ENCODE data around the gene MED16.

Gene MED16

DNA sequence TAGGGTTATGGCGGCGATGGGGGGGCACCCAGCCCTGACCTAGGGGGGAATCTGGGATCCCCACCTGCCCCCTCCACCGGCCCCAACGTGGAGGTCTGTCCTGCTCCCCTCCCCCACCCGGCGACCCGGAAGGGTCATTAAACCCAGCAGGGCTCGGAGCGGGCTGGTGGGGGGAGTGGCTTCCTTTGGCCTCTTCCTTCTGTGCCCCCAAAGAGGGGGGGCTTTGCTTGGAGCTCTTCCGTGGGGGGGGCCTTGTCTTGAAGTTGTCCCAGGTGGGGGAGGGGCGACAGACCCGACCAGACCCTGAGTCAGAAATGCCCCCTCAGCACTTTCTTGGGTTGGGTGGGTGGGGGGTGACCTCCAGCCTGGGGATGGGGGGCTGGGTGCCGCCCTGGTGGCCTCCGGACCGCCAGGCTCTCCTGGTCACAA, 34.4 kb upstream of the MED16 start:
- DNase-seq, result no peak

DNA sequence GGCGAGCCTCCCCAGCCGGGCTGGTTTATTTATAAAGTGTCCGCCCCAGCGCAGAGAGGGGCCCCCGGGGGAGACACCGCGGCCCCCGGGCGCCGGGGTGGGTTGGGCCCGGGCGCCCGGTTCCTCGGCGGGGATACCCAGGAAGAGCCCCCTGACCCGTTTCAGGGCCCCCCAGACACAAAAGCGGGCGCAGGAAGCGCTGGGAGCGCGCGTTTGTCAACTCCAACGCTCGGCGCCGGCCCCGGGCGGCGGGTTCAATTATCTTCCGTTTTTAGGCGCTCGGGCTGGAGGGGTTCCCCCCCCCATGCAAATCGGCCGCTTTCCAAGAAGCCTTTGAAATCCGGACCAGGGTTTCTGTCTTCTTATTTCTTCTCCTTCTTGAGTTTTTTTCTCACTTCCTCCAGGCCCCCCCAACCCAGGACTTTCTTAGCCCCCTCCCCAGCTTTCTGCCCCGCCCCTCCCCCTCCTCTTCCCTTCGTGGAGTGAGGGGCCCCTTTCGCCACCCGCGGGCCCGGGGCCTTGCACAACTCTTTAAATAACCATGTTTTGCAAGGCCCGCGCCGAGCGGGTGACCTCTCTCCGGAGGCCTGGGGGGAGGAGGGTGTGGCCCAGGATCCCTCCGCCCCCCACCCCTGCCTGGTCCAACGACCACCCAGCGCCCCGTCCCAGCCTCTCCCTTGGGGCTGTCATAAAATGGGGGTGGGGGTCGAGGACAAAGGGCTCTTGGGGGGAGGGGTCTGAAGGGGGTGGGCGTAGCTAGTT, 33.8 kb upstream of the MED16 start:
- DNase-seq, result no peak

DNA sequence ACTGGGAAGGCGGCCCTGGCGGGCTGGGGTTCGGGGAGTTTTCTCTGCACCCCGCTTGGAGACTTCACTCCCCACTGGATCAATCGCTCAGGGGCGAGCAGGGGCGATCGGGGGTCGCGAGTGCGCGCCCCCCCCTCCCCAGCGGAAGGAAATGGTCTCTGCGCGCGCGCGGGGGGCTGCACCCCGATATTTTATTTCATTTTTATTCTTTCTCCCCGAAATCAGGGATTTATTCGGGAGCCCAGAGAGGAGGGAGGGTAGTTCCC, 33.3 kb upstream of the MED16 start:
- no peak for DNase-seq

DNA sequence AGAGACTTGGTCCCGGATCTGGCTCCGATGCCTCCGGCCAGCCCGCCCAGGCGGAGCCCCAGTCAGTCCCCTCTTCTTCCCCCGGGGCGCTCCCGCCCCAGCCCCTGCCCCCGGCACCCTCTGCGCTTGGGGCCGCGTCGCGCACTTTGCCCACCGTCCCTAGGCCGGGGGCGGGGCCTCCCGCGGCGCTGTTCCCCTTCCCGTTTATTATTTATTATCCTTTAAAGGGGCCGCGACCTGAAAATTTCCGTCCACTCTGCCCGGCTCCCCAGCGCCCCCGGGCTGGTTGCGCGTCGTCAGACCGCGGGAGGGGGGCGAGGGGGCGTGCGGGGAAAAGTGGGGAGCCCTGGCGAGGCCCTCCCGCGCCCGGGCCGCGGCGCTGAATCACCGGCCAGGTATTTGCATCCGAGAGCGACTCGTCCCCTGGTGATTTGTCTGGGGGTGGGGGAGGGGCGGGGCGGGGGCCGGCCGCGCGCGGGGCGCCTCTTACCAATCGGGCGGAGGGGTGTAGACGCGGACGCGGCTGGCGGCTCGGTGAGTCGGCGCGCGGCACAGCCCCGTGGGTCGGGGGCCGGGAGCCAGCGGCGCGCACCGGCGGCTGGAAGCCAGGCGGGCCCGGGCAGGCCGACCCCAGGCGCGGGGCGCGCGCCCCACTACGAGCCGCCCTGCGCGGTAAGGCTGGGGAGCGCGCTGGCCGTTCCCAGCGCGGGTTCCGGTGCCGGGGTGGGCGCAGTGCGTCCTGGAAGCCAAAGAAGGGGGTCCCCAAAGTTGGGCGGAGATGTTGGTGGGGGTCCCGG, 32.7 kb upstream of the MED16 start, which contains the start of gene ARID3A:
Gene ARID3A, plus strand, starts transcription at position 510 of the 797 bp plus-strand sequence. CDS start 3,494 bp downstream, outside the sequence.
- peak in 1 of 2 experiments; percentile 39 for DNase-seq

DNA sequence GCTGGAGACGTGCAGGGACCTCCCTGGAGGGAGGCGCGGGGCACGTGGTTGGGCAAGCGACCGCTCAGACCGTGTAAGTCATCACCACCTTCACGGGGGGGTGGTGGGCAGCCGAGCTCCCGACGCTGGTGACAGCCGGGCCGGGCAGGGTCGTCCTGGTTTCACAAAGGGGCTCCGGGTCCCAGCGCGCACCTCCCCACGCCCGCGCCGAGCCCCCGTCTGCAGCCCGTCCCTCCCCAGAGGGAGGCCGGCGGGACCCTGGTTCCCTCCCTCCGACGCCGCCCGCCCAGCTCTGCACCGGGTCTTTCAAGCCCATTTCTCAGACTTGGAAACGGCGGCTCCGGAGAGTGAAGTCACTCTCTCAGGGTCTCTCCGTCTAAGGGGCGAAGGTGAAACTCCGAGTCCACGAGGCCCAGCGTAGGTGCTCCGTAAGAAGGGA, 32.1 kb upstream of the MED16 start:
- DNase-seq, result no peak

DNA sequence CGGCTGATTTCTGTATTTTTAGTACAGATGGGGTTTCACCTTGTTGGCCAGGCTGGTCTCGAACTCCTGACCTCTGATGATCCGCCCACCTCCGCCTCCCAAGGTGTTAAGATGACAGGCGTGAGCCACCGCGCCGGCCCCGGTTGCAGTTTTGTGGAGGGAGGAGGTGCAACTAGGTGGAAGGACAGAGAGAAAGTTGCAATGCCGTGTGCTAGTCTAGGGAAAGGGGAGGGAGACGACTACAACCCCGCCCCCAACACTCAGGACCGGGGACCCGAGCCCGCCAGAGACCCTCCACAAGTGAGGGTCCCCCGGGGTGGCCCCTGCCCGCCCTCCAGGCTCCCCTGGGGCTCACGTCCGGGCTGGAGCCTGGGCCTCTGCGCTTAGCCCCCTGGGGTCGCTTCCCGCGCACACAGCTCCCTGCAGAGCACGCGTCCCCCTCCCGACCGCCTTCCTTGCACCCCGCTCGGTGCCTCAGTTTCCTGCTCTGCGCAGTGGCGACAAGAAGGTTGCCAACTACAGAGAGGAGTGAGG, 31.6 kb upstream of the MED16 start:
- no peak for DNase-seq

DNA sequence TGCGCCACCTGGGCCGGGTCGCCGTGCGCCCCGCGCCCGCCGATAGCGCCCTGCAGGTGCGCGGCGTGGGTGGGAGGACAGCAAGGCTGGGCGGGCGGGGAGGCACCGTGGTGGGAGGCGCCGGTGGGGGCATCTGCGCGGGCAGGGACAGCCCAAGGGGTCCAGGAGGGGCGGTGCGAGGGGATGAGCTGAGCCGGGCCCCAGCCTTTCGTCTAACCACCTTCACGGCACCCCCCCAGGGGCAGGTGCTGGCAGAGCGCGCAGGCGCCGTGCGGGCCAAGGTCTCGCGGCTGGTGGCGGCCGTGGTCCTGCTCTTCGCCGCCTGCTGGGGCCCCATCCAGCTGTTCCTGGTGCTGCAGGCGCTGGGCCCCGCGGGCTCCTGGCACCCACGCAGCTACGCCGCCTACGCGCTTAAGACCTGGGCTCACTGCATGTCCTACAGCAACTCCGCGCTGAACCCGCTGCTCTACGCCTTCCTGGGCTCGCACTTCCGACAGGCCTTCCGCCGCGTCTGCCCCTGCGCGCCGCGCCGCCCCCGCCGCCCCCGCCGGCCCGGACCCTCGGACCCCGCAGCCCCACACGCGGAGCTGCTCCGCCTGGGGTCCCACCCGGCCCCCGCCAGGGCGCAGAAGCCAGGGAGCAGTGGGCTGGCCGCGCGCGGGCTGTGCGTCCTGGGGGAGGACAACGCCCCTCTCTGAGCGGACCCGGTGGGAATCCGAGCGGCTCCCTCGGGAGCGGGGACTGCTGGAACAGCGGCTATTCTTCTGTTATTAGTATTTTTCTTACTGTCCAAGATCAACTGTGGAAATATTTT, 27.3 kb upstream of the MED16 start:
- DNase-seq, result no peak

DNA sequence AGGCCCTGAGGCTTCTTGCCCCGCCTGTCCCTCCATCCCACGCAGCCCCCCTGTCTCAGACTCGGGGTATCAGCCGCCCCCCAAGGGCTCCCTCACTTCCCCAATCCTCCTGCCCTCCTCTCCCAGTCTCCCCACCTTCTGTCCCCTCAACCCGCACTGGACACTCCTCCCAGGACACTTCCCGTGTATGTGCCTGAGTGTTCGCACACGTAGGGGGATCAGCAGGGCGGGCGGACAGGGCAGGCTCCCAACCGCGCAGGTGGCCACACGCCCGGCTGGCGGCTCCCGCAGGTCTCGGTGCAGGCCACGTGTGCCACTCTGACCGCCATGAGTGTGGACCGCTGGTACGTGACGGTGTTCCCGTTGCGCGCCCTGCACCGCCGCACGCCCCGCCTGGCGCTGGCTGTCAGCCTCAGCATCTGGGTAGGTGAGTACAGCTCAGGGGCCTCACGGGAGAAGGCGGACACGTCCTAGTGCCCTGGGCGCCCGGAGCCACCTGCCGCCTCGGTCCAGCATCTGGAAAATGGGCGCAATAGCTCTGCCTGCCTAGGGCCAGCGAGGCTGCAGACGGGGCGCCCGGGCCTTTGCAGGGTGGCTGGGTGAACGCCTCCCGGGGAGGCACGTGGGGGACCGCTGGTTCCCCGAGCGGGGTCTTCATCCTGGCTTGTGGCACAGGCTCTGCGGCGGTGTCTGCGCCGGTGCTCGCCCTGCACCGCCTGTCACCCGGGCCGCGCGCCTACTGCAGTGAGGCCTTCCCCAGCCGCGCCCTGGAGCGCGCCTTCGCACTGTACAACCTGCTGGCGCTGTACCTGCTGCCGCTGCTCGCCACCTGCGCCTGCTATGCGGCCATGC, 26.4 kb upstream of the MED16 start:
- DNase-seq, result no peak

DNA sequence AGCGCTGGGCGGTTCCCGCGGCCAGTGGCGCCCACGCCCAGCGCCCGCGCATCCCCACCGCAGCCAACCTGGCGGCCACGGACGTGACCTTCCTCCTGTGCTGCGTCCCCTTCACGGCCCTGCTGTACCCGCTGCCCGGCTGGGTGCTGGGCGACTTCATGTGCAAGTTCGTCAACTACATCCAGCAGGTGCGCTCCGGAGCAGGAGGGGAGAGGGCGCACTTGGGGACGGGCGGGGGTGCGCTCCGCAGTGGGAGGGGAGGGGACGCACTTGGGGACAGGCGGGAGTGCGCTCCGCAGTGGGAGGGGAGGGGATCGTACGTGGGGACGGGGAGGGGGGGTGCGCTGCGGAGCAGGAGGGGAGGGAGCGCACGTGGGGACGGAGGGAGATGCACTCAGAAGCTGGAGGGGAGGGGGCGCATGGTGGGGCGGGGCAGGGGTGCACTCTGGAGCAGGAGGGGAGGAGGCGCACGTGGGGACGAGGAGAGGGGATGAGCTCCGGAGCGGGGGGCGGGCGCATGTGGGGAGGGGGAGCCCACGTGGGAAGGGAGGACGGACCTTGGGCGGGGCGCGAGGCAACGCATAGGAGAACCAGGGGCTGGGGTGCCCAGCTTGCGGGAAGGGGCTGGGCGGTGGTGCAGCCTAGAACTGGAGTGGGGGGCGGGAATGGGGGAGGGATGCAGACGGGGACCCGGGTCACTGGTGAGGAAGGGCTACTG, 25.7 kb upstream of the MED16 start:
- no peak for DNase-seq

DNA sequence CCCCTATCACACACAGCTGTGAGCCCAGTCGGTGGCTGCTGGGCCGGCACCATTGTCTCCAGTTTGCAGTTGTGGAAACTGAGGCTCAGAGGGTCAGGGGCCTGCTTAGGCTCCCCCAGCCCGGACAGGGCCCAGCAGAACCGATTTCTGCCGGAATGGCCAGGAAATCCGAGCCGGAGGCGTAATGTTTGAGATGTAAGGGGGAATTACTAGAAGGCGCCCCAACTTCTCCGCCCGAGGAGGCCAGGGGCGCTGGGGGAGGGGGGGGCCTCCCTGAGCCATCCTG, 25.1 kb upstream of the MED16 start:
- DNase-seq, result no peak

DNA sequence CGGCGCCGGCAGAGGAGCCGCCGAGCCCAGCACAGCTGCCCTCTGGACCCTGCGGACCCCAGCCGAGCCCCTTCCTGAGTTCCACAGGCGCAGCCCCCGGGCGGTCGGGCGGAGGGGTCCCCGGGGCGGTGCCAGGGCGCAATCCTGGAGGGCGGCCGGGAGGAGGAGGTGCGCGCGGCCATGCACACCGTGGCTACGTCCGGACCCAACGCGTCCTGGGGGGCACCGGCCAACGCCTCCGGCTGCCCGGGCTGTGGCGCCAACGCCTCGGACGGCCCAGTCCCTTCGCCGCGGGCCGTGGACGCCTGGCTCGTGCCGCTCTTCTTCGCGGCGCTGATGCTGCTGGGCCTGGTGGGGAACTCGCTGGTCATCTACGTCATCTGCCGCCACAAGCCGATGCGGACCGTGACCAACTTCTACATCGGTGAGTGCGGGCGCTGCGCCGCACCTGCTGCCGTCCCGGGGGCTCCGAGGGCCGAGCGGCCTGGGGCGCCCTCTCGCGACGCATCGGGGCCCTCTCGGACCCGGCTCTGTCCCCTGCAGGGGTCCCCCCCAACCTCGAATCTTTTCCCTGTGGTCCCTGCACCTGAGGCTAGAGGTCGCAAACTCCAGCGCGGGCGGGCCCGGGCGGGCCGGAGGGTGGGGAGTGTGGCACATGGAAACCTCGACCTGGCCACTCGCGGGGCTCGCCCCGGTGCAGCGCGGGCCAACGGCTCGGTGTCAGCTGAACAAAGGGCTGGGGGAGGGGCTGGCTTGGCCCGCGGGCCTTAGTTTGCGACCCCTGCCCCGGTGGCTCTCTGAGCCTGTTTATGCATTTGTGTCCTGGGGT, 24.6 kb upstream of the MED16 start, which contains the start of gene KISS1R:
Gene KISS1R, plus strand, starts transcription at position 11 of the 829 bp plus-strand sequence. Its CDS starts 170 bp downstream, at position 181.
- no peak for DNase-seq

DNA sequence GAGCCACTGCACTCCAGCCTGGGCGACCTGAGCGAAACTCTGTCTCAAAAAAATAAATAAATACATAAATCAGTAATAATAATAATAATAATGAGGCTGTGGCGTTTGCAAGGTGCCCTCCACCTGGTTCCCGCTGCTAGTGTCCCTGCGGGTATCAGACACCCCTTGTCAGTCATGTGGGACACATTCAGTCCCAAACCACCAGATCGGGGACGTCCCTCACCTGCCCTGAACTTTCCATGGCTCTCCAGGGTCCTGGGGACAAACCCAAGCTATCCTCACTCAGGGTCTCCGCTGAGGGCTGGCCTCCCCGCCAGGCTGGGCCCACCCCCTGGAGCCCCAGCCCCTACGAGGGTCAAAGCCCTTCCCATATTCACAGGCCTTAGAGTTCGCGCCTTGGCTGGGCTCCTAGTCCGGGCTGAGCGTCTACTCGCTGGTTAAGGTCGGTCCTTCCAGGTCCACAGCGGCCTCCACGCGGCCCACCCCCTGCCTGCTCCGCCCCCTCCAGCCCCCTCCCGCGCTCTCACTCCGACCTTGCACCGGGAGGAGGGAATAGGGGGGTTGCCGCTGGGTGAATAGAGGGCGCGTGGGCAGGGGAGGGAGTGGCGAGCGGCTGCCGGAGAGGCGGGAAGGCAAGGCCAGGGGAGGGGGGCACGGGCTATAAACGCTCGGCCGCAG, 23.8 kb upstream of the MED16 start:
- DNase-seq, result no peak

DNA sequence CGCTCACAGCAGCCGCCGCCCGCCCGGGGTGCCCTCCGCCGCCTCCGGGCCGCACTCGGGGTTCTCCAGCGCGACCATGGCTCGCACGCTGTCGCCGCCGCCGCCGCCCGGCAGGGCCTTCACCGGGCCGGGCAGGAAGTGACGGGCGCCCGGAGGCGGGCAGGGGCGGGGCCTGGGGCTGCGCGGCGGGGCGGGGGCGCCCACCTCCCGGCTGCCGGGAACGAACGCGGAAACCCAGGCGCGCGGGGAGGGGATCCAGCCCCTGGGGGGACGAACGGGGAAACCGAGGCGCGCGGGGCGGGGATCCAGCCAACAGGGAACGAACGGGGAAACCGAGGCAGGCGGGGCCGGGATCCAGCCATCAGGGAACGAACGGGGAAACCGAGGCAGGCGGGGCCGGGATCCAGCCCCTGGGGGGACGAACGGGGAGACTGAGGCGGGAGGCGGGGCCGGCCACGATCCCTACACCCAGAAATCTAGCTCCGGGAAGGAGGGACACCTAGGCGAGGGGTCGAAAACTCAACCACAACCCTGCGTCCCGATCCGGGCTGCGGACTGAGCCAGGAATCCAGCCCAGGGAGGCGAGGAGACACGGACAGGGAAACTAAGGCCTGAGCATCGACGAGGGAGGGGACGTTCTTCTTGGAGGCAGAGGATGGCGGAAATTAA, 20.2 kb upstream of the MED16 start, which contains the start of gene R3HDM4:
Gene R3HDM4, minus strand, starts transcription at position 140 of the 669 bp plus-strand sequence. Its CDS starts 62 bp downstream, at position 78.
- DNase-seq, result no peak

DNA sequence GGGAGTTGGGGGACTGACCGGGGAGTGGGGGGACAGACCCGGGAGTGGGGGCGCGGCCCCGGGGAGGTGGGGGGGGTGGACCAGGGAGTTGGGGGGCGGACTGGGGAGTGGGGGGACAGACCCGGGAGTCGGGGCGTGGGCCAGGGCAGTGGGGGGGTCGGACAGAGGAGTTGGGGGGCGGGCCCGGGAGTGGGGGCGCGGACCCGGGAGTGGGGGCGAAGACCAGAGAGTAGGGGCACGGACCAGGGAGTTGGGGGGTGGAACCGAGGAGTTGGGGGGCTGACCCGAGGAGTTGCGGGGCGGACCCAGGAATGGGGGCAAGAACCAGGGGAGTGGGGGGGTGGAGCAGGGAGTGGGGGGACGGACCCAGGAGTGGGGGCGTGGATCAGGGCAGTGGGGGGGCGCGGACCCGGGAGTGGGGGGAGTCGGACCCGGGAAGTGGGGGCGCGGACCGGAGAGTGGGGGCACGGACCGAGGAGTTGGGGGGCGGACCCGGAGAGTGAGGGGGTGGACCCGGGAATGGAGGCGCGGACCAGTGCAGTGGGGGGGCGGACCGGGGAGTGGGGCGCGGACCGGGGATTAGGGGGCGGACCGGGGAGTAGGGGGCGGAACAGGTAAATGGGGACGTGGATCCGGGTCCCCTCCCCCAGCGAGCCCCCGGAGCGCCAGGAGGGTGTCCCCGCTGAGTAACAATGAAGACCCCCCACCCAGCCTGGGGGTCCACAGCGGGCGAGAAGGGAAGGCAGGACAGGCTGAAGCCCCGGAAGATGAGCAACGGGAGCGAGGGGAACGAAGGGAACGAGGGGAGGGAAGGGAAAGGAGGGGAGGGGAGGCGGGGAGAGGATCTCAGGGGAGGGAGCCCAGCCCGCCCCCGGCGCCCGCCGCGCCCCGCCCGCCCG, 19.4 kb upstream of the MED16 start:
- no peak for DNase-seq

DNA sequence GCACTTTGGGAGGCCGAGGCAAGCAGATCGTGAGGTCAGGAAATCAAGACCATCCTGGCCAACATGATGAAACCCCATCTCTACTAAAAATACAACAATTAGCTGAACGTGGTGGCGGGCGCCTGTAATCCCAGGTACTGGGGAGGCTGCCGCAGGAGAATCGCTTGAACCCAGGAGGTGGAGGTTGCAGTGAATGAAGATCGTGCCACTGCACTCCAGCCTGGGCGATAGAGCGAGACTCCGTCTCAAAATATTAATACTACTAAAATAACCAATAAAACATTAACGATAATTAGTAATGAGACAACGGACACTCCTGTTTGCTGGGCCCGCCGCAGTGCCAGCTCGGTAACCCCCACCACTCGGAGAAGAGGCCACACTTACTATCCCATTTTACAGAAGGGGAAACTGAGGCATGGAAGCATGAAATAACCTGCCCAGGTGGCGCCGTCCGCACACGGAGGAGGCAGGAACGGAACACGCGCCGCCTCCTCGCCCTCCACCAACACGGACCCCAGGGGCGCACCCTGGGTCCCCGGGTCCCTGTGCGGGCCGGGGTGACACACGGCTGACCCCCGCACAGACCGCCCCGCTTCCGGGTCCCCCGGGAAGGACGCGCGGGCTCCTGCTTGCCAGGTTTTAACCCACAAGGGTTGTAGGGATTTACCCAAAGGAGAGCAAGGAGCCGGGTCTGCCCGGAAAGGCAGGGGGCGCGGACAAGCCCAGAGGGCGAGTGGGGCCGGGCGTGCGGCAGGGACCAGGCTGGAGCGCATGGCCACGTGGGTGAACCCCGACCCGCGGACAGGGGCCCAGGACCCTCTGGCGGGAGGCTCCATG, 18.4 kb upstream of the MED16 start:
- DNase-seq, result no peak

DNA sequence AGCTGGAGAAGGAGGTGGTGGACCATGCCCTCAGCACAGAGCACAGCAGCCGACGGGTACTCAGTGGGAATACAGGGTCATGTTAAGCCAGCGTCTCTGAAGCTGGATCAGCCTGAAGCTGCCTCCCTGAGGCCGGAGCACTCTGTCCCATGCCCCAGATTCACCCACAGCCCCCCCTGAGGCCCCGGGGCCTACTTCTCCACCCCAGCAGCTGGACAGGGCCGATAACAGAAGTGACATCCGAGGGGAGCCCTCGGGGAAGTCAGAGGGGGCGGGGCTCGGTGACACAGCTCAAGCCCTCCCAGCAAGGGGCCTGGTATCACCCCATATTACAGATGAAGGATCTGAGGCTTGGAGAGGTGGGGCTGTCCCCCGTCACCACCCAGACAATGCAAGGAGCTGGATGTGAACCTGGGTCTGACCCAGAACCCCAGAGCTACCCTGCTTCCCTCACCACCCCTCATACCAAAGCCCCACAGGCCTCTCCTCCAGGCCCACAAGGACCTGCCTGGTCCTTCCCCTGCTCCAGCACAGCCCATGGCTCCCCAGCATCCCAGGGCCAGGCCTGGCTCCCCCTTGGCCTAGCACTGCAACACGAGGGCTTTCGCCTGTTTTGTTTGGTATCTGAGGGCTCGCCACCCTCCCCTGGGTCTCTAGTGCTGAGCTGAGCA, 14.3 kb upstream of the MED16 start:
- DNase-seq, result no peak

DNA sequence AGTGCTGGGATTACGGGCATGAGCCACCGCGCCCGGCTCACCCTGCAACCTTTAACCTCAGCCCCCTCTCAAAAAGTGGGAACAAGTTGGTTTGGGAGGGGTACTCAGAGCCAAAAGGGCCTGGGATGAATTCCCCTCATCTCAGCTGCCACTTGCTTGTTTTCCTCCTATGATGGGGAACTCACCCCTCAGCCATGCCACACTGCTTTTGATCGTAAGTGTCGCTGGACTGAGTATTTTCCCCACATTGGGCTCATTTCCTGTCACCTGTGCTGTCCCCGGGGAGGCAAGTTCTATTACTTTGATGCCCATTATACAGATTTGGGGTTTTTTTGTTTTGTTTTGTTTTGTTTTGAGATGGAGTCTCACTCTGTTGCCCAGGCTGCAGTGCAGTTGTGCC, 13.5 kb upstream of the MED16 start:
- DNase-seq, result no peak

Measured in cerebellar nuclear complex (tissue), 1 donor.